Skeletal muscle cell (primary cell): ENCODE results near the gene CXorf49.
"Not testable (repeated sequence)": the region's sequence is repeated elsewhere in the genome, so short reads cannot be mapped to it uniquely, and the experiment has no call there.

Experiments used
- DNase-seq: peaks from one replicate; pipeline ENCODE4 v3.0.0-alpha.2; 2010; ENCODE audit warnings: low read depth
- H3K4me3 ChIP-seq: 2 replicates; pipeline ENCODE4 v1.5.1; 2011; ENCODE audit warnings: low read depth, mild to moderate bottlenecking, control low read depth, low read length, moderate library complexity

Gene CXorf49

DNA sequence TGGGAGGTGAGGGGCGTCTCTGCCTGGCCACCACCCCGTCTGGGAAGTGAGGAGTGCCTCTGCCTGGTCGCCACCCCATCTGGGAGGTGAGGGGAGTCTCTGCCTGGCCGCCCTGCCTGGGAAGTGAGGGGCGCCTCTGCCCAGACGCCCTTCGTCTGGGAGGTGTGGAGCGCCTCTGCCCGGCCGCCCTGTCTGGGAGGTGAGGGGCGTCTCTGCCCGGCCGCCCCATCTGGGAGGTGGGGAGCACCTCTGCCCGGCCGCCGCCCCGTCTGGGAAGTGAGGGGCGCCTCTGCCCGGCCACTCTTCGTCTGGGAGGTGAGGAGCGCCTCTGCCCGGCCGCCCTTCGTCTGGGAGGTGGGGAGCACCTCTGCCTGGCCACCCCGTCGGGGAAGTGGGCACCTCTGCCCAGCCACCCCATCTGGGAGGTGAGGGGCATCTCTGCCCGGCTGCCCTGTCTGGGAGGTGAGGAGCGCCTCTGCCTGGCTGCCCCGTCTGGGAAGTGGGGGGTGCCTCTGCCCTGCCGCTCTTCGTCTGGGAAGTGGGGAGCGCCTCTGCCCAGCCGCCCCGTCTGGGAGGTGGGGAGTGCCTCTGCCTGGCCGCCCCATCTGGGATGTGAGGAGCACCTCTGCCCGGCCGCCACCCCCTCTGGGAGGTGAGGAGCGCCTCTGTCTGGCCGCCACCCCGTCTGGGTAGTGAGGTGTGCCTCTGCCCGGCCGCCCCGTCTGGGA is 41.9 kb downstream of the CXorf49 start:
- not testable (repeated sequence) for H3K4me3 ChIP-seq, DNase-seq

DNA sequence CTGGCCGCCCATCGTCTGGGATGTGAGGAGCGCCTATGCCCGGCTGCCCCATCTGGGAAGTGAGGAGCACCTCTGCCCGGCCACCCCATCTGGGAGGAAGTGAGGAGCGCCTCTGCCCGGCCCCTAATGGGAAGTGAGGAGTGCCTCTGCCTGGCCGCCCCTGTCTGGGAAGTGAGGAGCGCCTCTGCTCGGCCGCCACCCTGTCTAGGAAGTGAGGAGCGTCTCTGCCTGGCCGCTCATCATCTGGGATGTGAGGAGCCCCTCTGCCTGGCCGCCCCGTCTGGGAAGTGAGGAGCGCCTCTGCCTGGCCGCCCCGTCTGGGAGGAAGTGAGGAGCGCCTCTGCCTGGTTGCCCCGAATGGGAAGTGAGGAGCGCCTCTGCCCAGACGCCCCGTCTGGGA is 42.4 kb downstream of the CXorf49 start:
- H3K4me3 ChIP-seq, DNase-seq: not testable (repeated sequence)

DNA sequence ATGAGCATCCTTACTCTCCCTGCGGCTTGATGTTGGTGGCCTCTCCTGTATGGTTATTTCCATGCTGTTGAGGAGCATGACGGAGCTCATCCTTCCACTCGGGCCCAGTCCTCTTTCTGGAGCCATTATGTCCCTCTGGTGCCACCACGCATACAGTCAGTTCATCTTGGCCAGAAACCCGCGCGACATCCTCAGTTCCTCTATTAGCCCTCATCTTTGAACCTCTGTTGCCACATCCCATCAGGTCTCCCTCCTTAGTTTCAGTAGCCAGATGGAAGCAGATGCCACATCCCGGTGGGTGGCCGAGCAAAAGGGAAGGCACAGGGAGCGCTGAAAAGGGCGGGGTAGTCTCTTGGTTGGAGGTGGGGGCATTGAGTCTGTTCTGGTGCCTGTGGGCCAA is 46.1 kb downstream of the CXorf49 start:
- no peak for DNase-seq
- H3K4me3 ChIP-seq: no peak overlapping the region

DNA sequence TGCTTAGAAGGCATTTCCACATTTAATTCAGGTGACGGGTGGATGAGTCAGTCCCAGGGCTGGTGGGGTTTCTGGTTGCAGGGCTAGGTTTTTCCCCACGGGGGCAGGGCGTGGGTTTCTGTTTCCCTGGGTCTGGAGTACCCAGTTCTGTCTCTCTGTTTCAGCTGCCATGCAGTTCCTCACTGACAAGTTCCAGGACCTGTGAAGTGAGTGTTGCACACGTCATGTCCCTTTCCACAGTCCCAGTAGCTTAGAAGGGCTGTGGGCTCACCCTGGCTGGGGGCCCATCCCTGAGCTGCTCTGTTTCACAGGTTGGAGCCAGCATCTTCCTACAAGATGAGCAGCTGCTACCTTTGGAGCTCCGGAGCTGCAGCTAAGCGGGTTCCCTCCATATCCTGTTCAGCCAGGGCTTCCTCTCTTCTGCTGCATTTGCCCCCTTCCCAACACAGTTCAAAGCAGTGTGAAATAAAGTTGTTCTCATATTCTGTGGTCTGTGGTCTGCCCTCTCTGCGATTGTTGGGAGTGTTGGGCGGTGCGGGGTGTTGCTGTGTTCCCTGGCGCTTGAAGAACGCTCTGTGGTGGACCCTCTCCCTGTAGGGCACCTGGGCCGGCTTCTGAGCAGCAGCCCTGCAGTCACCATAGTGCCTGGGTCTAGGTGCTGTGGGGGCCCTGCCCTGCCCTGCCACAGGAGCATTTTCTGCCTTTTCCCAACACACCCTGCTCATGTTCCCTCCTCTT is 46.9 kb downstream of the CXorf49 start:
- H3K4me3 ChIP-seq: no peak overlapping the region
- no peak for DNase-seq

DNA sequence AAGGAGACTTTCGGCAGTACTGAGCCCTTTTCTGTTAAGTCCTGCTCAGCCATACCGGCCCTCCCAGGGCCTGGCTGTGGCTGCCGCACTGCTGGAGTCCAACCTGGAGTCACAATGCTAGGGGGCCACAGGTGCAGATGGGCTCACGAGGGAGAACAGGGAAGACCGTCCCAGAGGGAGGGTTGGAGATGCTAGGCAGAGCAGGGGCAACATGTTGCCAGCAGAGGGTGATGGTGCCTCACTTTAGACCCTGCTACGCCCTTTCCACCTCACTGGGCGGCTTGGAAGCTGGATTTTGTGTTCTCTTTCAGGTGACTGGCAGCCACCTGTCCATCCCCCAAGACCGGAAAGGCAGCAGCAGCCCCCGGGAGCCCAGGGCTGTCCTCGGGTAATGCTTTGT is 48.1 kb downstream of the CXorf49 start:
- not testable (repeated sequence) for H3K4me3 ChIP-seq, DNase-seq

DNA sequence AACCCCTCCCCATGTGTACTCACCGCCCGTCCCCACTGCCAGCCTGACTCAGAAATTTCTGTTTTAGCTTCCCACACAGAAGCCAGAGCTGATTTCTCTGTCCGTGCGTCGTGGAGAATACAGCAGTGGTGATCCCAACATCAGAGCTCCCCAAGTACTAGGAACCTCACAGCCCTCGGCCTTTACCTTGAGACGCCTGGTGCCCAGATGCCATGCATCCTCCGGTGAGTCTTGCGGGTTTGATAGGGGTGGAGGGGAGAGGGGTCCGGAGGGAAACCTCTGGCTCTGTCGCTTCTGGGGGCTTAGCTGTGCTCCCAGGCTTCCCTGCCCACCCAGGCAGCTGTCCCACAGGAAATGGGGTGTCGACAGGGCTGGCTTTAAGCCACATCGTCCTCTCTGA is 48.6 kb downstream of the CXorf49 start:
- no peak for DNase-seq
- no peak overlapping the region for H3K4me3 ChIP-seq

DNA sequence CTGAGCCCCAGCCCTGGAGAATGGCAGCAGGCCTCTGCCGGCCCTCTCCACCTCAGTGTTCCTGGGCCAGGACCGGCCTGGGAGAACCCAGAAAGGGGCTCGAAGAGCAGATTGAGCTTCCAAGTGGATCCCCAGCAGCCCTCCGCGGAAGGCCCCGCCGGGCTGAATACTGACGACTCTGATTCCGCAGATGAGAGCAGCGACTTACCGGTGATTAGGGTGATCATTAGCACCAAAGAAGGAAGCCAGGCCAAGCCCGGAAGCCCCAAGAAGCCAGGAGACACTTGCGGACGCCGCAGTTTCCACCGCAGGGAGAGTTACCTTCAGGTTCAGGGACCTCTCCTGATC is 49.9 kb downstream of the CXorf49 start:
- H3K4me3 ChIP-seq: no peak overlapping the region
- no peak for DNase-seq

DNA sequence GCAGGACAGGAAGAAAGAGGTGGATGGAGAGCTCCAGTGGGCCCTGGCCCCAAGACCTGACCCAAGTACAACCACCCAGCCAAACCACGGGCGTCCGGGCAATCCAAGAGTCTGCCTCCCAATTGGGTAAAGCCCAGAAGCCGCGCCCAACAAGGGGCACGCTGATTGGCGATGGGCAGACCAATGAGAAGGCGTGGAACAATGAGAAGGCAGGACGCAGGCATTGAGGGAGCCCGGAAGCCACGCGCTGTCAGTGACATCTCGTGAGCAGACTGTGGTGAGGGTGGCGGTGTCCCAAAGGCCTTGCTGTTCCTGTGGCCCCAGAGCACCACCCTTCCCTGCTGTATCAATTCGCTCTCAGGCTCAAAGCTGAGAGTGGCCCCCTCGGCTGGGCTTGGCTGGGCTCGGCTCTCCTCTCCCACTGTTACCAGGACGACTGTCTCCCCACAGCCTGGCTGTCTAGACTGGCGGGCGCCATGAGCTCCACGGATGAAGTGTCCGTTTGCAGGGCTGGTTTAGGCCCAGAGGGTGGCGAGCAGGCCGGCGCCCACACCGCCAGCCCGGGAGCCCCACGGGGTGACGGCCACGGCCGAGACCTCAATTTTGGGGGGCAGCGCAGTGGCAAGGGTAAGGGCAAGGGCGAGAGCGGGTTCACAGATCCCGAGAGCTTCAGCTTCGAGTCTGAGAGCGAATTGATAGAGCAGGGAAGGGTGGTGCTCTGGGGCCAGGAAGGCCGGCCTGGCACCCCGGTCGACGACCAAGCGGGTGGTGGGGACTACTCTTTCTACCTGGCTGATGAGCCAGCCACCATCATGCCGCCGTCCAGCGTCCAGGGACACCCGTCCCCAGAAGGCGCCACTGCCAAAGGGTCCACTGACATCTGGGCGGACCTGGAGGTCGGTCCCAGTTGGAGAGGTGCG is 50.5 kb downstream of the CXorf49 start, which contains the start of gene LOC101059915:
TSS of gene LOC101059915 (plus strand) at position 219 of the 920 bp plus-strand sequence.
- H3K4me3 ChIP-seq: no peak within 1 kb of the TSS
- no peak for DNase-seq

DNA sequence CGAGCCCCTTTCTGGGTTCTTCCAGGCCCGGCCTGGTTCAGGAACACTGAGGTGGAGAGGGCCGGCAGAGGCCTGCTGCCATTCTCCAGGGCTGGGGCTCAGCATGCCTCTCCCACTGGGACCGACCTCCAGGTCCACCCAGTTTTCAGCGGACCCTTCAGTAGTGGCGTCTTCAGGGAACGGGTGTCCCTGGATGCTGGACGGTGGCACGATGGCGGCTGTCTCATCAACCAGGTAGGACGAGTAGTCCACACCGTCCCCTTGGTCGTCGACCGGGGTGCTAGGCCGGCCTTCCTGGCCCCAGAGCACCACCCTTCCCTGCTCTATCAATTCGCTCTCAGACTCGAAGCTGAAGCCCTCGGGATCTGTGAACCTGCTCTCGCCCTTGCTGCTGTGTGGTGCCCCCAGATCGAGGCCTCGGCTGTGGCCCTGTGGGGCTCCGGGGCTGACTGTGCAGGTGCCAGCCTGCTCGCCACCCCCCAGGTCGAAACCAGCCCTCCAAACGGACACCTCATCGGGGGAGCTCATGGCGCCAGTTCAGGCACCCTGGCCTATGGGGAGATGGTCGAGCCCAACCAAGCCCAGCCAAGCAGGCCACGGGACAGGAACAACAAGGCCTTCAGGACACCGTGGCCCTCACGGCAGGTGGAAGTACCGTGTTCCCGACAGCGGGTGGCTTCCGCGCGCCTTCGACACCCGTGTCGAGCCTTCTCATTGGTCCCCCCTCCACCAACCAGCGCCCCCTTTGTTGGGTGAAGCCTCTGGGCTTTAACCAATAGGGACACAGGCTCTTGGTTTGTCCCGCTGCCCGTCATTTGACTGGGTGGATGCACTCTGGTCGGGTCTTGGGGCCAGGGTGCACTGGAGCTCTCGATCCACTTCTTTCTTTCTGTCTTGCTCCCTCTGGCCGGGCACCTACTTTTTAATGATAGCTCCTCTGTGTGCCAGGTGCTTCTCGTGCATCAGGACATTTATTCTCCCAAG is 51.6 kb downstream of the CXorf49 start:
- DNase-seq: no peak
- no peak overlapping the region for H3K4me3 ChIP-seq

DNA sequence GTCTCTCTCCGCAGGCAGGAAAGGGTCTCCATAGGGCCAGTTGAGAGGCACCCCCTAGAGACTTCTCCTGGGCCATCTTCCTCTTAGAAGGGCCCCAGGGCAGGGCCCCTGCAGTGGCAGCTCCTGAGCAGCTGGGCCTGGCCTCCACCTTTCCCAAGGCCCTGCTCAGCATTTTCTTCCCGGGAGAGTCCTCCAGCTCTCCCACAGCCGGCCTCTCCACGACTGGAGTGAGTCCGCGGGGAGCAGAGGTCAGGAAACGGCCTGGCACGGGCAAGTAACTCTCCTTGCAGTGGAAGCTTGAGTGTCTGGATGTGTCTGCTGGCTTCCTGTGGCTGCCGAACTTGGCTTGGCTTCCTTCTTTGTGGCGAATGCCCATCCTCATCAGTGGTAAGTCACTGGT is 52.3 kb downstream of the CXorf49 start:
- no peak for DNase-seq
- H3K4me3 ChIP-seq: no peak overlapping the region

DNA sequence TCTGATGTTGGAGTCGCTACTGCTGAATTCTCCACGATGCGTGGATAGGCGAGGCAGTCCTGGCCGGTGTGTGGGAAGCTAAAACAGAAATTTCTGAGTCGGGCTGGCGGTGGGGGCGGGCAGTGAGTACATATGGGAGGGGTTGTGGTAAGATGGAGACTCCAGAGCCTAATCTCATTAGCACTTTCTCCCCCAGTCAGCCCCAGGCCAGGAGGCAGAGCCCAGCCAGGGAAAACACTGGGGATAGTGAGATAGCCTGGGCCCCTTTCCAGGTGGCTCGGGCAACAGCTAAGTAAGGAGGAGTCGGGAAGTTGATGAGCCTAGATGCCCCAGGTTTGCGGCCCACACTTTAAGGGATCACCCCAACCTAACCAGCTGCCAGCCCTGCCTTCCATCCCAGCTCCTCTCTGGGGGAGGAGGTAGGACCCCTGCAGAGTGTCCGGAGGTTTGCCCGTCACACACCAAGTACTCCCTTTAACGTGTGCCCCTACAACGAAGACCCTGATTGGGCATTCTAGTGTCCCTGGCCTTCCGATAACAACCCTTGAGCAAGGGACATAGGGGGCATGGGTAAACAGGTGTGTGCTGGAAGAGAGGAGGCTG is 53.1 kb downstream of the CXorf49 start:
- no peak overlapping the region for H3K4me3 ChIP-seq
- no peak for DNase-seq
